Fibroblast of lung (primary cell): ENCODE measurements around the gene BANF2.

Experiments used
- EZH2 ChIP-seq: IDR thresholded peaks from 2 replicates; pipeline ENCODE4 v1.5.1; 2012; ENCODE audit warnings: low read length, control low read depth, mild to moderate bottlenecking; ENCODE audit errors: missing control alignments
- TF ChIP-seq, protein P1 (sequence below), 2 donors: IDR thresholded peaks in 1 of 2; conservative IDR thresholded peaks in 1 of 2; 1 replicate in 1 of 2; 2 replicates in 1 of 2; pipeline ENCODE4 v1.5.1; 2011 to 2012; ENCODE audit warnings: low read length in 2 of 2, control low read depth in 1 of 2, inconsistent platforms in 1 of 2, low read depth in 1 of 2, mild to moderate bottlenecking in 1 of 2

DNA sequence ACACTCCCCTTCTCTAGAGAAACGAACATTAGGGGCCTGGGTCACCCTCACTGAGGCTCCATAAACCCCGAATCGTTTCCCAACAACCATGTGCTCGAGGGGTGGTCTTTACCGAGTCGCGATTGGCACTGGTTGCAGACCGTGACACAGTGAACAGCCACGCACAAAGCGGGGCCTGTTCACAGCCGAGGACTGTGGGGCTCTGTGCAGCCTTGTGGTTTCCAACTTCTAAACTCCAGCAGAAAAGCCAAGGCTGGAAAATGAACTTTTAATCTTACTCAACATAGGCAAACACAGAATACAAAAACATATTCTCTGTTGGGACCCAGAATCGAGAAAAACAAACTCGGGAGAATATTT, 36.7 kb upstream of the BANF2 start:
- TF ChIP-seq, protein P1, sequence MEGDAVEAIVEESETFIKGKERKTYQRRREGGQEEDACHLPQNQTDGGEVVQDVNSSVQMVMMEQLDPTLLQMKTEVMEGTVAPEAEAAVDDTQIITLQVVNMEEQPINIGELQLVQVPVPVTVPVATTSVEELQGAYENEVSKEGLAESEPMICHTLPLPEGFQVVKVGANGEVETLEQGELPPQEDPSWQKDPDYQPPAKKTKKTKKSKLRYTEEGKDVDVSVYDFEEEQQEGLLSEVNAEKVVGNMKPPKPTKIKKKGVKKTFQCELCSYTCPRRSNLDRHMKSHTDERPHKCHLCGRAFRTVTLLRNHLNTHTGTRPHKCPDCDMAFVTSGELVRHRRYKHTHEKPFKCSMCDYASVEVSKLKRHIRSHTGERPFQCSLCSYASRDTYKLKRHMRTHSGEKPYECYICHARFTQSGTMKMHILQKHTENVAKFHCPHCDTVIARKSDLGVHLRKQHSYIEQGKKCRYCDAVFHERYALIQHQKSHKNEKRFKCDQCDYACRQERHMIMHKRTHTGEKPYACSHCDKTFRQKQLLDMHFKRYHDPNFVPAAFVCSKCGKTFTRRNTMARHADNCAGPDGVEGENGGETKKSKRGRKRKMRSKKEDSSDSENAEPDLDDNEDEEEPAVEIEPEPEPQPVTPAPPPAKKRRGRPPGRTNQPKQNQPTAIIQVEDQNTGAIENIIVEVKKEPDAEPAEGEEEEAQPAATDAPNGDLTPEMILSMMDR (conservative IDR thresholded peaks at IDR 0.05 in 1 of 2, IDR thresholded peaks at IDR 0.05 in 1 of 2; ENCODE audit: low read depth in 1 of 2, low read length in 2 of 2): no peak
- TF ChIP-seq EZH2: no peak
